ENCODE data around the gene NSA2.
"Not testable (repeated sequence)": the region's sequence is repeated elsewhere in the genome, so short reads cannot be mapped to it uniquely, and the experiment has no call there.

Gene NSA2

DNA sequence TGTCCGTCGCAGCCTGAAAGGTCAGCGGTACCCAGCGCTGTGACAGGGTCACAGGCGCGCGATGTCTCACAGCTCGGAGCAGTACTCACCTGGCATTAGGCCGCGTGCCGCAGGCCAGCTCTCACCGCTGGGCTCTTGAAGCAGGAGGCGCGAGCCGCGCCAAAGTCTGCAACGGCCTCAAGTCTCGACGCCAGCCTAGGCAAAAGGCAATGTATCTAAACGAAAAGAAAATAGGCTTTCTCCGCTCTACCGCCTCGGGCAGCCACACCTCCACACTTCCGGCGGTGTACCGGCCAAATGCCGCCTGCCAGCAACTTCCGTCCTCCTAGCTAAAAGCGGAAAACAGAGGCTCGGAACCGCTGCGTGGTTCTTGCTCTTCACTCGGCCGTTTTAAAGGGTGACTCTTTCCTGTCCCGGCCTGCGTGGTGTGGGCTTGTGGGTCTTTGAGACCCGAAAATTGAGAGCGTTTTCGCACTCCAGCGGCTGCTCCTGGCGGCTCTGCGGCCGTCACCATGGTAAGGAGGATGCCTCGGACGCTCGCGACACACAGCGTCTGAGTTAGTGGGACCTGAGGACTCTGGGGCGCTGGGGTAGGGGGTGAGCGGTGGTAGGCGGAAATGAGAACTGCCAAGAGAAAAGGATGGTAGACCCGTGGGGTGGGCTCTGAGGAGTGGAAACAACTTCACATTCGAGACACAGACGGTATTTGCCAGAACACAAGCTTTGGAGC is at the start of gene NSA2, which contains the start of gene GFM2:
NSA2 (plus strand) TSS at position 401 of the 730 bp plus-strand sequence; CDS start at position 513, 112 bp downstream.
GFM2 (minus strand) TSS at position 269 of the 730 bp plus-strand sequence. CDS start 3,375 bp downstream, outside the sequence.
- peak; percentile 84 for DNase-seq (ENCODE audit: low spot score)

GRCh38 chr5:74717596-74717995 is 49.5 kb upstream of the NSA2 start:
- no peak for DNase-seq (ENCODE audit: low spot score)

DNA sequence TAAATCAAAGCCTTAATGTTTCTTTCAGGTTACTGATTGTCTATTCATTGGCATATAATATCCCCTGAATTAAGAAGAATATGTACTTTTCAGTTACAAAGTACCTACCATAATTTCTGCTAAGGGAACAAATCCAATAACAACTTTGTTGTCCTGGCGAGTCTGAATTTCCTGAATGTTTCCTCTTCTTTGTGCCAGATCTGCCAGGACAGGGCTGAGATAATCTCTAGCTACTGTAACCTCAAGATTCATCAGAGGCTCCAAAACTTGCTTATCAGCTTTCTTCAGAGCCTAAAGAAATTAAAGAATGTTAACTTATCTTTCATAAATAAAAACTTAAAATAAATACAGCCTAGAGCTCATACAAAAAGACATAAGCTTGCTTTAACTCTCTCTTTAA is 44.8 kb upstream of the NSA2 start:
- no peak for DNase-seq (ENCODE audit: low spot score)

DNA sequence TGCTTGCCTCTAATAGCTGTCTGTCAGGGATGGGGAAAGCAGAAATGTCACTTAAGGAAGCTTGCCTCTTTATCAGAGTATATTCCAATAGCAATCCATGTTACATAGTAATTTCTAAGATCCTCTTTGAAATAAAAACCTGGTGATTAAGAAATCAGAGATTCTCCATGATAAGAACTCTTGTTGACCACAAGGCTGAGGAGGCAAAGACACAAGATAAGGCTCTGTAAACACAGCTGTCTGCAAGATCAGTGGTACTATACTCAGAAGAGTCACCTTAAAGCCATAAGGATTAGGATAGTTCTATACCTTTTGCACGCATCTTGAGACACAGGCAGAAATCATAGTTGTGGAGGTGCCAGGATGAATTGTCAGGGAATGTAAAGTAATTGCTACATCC is 41.7 kb upstream of the NSA2 start:
- DNase-seq (ENCODE audit: low spot score) = no peak

GRCh38 chr5:74736759-74737158 is 30.3 kb upstream of the NSA2 start:
- no peak for DNase-seq (ENCODE audit: low spot score)

DNA sequence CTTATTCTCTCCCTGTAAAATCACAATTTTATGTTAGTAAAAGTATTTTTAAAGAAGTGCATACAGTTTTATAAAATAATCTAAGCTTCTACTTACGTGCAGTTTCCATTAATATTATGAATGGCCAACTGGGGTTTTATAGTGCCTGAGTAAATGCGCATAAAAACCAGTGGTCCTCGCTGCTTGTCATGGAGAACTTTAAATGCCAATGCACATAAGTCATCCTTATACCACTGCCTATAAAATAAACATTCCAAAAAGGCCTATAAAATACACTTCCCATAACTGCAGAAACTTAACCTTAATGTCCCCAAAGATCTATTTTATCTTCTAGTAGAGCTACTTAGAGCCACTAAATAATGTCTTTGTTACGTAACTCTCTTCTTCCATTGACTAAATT is 28.6 kb upstream of the NSA2 start:
- no peak for DNase-seq (ENCODE audit: low spot score)

DNA sequence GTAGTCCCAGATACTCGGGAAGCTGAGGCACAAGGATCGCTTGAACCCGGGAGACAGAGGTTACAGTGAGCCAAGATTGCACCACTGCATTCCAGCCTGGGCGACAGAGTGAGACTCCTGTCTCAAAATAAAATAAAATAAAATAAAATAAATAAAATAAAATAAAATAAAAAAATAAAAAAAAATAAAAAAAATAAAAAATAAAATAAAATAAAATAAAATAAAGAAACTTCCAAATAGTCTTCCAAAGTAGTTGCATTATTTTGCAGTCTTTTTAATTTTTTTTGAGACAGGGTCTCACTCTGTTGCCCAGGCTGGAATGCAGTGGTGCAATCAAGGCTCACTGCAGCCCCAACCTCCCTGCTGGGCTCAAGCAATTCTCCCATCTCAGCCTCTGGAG is 18.3 kb upstream of the NSA2 start:
- DNase-seq (ENCODE audit: low spot score) = not testable (repeated sequence)

GRCh38 chr5:74761241-74761640 is 5.8 kb upstream of the NSA2 start:
- no peak for DNase-seq (ENCODE audit: low spot score)

- DNase-seq (ENCODE audit: low spot score) = peak; percentile 35
Observed at GRCh38 chr5:74762599-74762998, 4.5 kb upstream of the NSA2 start.

GRCh38 chr5:74763504-74763903 is 3.5 kb upstream of the NSA2 start:
- no peak for DNase-seq (ENCODE audit: low spot score)

- no peak for DNase-seq (ENCODE audit: low spot score)
Observed at GRCh38 chr5:74765201-74765600, 1.8 kb upstream of the NSA2 start.

DNA sequence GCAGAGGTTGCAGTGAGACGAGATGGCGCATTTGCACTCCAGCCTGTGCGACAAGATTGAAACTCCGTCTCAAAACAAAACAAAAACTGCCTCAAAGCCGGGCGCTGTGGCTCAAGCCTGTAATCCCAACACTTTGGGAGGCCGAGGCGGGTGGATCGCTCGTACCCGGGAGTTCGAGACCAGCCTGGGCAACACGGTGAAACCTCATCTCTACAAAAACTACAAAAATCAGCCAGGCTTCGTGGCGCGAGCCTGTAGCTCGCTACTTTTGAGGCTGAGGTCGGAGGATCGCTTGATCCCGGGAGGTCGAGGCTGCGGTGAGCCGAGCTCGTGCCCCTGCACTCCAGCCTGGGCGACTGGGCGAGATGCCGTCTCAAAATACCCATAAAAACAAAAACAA is 1.1 kb upstream of the NSA2 start:
- no peak for DNase-seq (ENCODE audit: low spot score)

- peak; percentile 31 for DNase-seq (ENCODE audit: low spot score)
Observed at GRCh38 chr5:74766418-74766848, 616 bp upstream of the NSA2 start.

- DNase-seq (ENCODE audit: low spot score) = peak; percentile 37
Observed at GRCh38 chr5:74767579-74767913, 497 bp downstream of the NSA2 start.

DNA sequence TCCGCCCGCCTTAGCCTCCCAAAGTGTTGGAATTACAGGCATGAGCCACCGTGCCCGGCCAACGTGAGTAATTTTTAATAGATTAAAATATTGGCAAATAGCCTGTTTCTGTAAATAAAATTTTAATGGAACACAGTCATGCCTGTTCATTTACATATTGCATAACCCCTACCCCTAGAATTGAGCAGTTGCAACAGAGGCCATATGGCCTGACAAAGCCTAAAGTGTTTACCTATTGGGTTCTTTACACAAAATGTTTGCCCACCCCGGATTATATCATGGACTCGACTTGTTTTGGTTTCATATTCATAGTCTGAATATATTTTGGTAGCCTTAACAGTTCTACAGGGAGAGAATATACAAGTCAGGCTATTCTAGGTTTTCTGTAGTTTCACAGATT is 5.3 kb downstream of the NSA2 start:
- no peak for DNase-seq (ENCODE audit: low spot score)

DNA sequence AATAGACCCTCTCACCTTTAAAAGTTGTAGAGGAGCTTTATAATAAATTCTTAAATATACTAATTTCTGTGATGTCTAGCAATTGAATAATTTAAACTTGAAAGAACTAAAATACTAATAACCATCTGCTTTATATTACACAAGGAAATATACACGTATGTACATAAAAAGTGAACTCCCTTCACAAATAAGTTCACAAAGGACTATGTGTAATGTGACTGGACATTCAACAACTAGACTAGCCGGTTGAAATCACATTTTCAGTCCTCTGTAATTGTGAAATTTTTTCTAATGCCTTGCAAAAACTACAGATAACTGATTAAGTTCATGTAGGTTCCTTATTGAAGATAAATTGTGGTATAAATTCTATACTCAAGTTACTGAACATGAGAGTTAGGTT is 11.6 kb downstream of the NSA2 start:
- DNase-seq (ENCODE audit: low spot score) = no peak

DNA sequence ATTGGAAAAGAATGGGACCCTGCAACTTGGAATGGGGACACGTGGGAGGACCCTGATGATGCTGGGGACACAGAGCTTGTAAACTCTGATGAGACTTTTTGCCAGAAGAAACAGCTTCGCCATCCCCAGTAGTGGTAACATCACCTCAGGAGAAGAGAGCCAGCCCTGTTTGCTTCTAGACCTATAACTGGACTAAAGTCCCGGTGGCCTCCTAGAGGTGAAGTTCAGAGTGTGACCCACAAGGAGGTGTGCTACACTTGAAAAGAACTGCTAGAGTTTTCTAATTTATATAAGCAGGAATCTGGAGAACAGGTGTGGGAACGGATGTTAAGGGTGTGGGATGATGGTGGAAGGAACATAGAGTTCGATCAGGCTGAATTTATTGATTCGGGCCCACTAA is 19.8 kb downstream of the NSA2 start:
- no peak for DNase-seq (ENCODE audit: low spot score)

GRCh38 chr5:74787424-74787823 is 20.4 kb downstream of the NSA2 start:
- no peak for DNase-seq (ENCODE audit: low spot score)

DNA sequence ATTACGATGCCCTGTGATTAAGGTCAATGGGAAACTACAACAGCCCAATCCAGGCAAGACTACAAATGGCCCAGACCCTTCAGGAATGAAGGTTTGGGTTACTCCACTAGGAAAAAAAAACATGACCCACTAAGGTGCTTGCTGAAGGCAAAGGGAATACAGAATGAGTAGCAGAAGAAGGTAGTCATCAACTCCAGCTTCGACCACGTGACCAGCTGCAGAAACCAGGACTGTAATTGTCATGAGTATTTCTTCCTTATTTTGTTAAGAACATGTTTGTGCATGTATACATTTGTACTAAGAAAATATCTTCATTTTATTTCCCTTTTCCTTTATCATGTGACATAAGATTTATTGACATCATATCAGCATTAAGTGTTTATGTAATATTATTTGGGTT is 24.6 kb downstream of the NSA2 start:
- DNase-seq (ENCODE audit: low spot score) = not testable (repeated sequence)

DNA sequence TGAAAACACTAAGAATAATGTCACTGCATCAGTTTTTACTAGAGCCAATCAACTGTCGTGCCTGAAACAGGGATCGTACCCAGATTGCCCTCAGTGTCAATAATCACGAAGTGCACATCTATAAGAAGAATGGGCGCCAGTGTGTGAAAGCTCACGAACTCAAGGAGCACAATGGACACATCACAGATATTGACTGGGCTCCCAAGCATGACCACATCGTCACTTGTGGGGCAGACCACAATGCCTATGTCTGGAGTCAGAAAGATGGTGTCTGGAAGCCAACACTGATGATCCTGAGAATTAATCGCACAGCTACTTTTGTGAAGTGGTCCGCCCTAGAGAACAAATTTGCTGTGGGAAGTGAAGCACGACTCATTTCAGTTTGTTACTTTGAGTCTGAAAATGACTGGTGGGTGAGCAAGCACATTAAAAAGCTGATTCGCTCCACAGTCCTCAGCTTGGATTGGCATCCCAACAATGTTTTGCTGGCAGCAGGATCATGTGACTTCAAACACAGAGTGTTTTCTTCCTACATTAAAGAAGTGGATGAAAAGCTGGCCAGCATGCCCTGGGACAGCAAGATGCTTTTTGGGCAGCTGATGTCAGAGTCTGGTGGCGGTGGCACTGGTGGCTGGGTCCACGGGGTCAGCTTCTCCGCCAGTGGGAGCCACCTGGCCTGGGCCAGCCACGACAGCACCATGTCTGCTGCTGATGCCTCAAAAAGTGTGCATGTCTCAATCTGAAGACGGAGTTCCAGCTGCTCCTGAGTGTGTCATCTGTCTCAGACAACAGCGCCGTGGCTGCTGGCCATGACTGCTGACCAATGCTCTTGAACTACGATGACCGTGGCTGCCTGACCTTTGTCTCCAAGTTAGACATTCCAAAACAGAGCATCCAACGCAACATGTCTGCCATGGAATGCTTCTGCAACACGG is 32.2 kb downstream of the NSA2 start:
- DNase-seq (ENCODE audit: low spot score) = no peak

- DNase-seq (ENCODE audit: low spot score) = no peak
Observed at GRCh38 chr5:74801197-74801596, 34.1 kb downstream of the NSA2 start.

DNA sequence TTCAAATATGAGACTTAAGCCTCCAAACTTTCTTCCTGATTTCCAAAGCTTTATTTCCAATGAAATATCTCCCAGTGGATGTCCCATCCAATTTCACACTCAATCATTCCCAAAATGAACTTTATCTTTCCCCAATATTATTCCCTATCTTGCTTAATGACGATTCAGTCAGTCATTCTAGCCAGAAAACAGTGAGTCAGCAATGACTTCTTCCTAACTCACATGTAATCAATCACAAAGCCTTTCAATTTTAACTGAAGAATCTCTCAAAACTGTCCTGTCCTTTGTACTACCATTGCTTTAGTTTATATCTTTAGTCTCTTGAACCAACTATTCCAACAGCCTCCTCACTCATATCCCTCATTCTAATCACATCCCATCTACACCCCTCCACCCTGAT is 34.9 kb downstream of the NSA2 start:
- no peak for DNase-seq (ENCODE audit: low spot score)

DNA sequence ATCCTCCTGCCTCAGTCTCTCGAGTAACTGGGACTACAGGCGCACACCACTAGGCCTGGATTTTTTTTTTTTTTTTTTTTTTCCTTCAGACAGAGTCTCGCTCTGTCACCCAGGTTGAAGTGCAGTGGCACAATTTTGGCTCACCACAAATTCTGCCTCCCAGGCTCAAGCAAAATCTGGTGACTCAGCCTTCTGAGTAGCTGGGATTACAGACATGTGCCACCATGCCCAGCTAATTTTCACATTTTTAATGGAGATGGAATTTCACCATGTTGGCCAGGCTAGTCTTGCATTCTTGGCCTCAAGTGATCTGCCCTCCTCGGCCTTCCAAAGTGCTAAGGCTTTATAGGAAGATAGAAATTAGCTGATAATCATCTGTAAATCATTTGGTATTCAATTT is 43.9 kb downstream of the NSA2 start:
- DNase-seq (ENCODE audit: low spot score) = no peak
